T-helper 1 cell treated with Interleukin-12 subunit alpha and Interleukin-12 subunit beta and Interleukin-4 antibody, amounts not matched to agents 30 μg/mL and 1 μg/mL, for 36 hours (primary cell): ENCODE data around the gene DHODH.
"Not testable (repeated sequence)": the region's sequence is repeated elsewhere in the genome, so short reads cannot be mapped to it uniquely, and the experiment has no call there.

ENCODE experiments used
- H3K27ac Mint-ChIP-seq: one replicate; pipeline ENCODE4 v1.8.0; 2021; ENCODE audit warnings: mild to moderate bottlenecking, mixed read lengths
- H3K27me3 Mint-ChIP-seq: one replicate; pipeline ENCODE4 v1.8.0; 2021; ENCODE audit warnings: low read depth, mixed read lengths
- H3K36me3 Mint-ChIP-seq: one replicate; pipeline ENCODE4 v1.8.0; 2021; ENCODE audit warnings: low read depth, mixed read lengths
- H3K4me1 Mint-ChIP-seq: one replicate; pipeline ENCODE4 v1.8.0; 2021; ENCODE audit warnings: low read depth, mixed read lengths
- H3K4me3 Mint-ChIP-seq: one replicate; pipeline ENCODE4 v1.8.0; 2021; ENCODE audit warnings: mild to moderate bottlenecking, moderate library complexity, mixed read lengths
- H3K9me3 Mint-ChIP-seq: one replicate; pipeline ENCODE4 v1.8.0; 2021; ENCODE audit warnings: mixed read lengths

DHODH gene

GRCh38 chr16:71997578-71997977 lies 11.0 kb upstream of the DHODH start:
- not testable (repeated sequence) for H3K27ac Mint-ChIP-seq, H3K27me3 Mint-ChIP-seq, H3K36me3 Mint-ChIP-seq, H3K4me3 Mint-ChIP-seq, H3K9me3 Mint-ChIP-seq, H3K4me1 Mint-ChIP-seq

- no peaks in the 10 kb centered on the region for H3K9me3 Mint-ChIP-seq
- H3K27ac Mint-ChIP-seq: no peak overlapping the region
- no peak overlapping the region for H3K4me3 Mint-ChIP-seq
- no peaks in the 10 kb centered on the region for H3K4me1 Mint-ChIP-seq
- H3K36me3 Mint-ChIP-seq: no peaks in the 10 kb centered on the region
- peaks cover 4% of the 10 kb centered on the region for H3K27me3 Mint-ChIP-seq
Observed at GRCh38 chr16:72001180-72001874, 7.2 kb upstream of the DHODH start.

- H3K9me3 Mint-ChIP-seq: no peaks in the 10 kb centered on the region
- H3K4me3 Mint-ChIP-seq: no peak overlapping the region
Observed at GRCh38 chr16:72002619-72003018, 5.9 kb upstream of the DHODH start.

GRCh38 chr16:72008065-72008423 lies 500 bp upstream of the DHODH start:
- not testable (repeated sequence) for H3K4me1 Mint-ChIP-seq, H3K27ac Mint-ChIP-seq
- peak overlapping the region; percentile 94 for H3K4me3 Mint-ChIP-seq

More at GRCh38 chr16:72002619-72003018, 5.9 kb upstream of the DHODH start:
- H3K27me3 Mint-ChIP-seq: peaks cover 4% of the 10 kb centered on the region
- no peak overlapping the region for H3K27ac Mint-ChIP-seq
- no peaks in the 10 kb centered on the region for H3K4me1 Mint-ChIP-seq
- H3K36me3 Mint-ChIP-seq: no peaks in the 10 kb centered on the region

GRCh38 chr16:72009779-72010178 lies 1.2 kb downstream of the DHODH start:
- no peak overlapping the region for H3K27ac Mint-ChIP-seq
- no peaks in the 10 kb centered on the region for H3K9me3 Mint-ChIP-seq
- peaks cover 14% of the 10 kb centered on the region for H3K4me1 Mint-ChIP-seq
- H3K27me3 Mint-ChIP-seq: peaks cover 2% of the 10 kb centered on the region
- no peaks in the 10 kb centered on the region for H3K36me3 Mint-ChIP-seq
- peak overlapping the region; percentile 71 for H3K4me3 Mint-ChIP-seq

More at GRCh38 chr16:72008065-72008423, 500 bp upstream of the DHODH start:
- H3K36me3 Mint-ChIP-seq, H3K27me3 Mint-ChIP-seq, H3K9me3 Mint-ChIP-seq: not testable (repeated sequence)

GRCh38 chr16:72012607-72013006 lies 4.1 kb downstream of the DHODH start:
- H3K27me3 Mint-ChIP-seq: no peaks in the 10 kb centered on the region
- H3K4me3 Mint-ChIP-seq: no peak overlapping the region
- no peaks in the 10 kb centered on the region for H3K36me3 Mint-ChIP-seq
- H3K4me1 Mint-ChIP-seq: peaks cover 14% of the 10 kb centered on the region
- no peaks in the 10 kb centered on the region for H3K9me3 Mint-ChIP-seq
- H3K27ac Mint-ChIP-seq: no peak overlapping the region

- no peaks in the 10 kb centered on the region for H3K9me3 Mint-ChIP-seq
- no peak overlapping the region for H3K27ac Mint-ChIP-seq
- no peaks in the 10 kb centered on the region for H3K36me3 Mint-ChIP-seq
- no peaks in the 10 kb centered on the region for H3K27me3 Mint-ChIP-seq
- H3K4me3 Mint-ChIP-seq: no peak overlapping the region
- peaks cover 14% of the 10 kb centered on the region for H3K4me1 Mint-ChIP-seq
Observed at GRCh38 chr16:72013389-72013788, 4.8 kb downstream of the DHODH start.

GRCh38 chr16:72013888-72014581 lies 5.5 kb downstream of the DHODH start:
- Mint-ChIP-seq H3K27ac (no peak overlapping the region), H3K36me3 (no peaks in the 10 kb centered on the region), H3K27me3 (no peaks in the 10 kb centered on the region), H3K4me3 (no peak overlapping the region), H3K9me3 (no peaks in the 10 kb centered on the region), H3K4me1 (peaks cover 12% of the 10 kb centered on the region)

GRCh38 chr16:72014675-72015074 lies 6.1 kb downstream of the DHODH start:
- H3K4me3 Mint-ChIP-seq: no peak overlapping the region
- H3K4me1 Mint-ChIP-seq: peaks cover 12% of the 10 kb centered on the region
- H3K9me3 Mint-ChIP-seq: no peaks in the 10 kb centered on the region
- no peaks in the 10 kb centered on the region for H3K27me3 Mint-ChIP-seq
- H3K27ac Mint-ChIP-seq: no peak overlapping the region
- H3K36me3 Mint-ChIP-seq: no peaks in the 10 kb centered on the region

GRCh38 chr16:72015124-72015523 lies 6.6 kb downstream of the DHODH start:
- Mint-ChIP-seq H3K36me3 (no peaks in the 10 kb centered on the region), H3K4me3 (no peak overlapping the region), H3K27ac (no peak overlapping the region), H3K4me1 (peaks cover 11% of the 10 kb centered on the region), H3K9me3 (no peaks in the 10 kb centered on the region), H3K27me3 (no peaks in the 10 kb centered on the region)

- Mint-ChIP-seq H3K4me1 (peaks cover 3% of the 10 kb centered on the region), H3K27me3 (no peaks in the 10 kb centered on the region), H3K9me3 (no peaks in the 10 kb centered on the region), H3K36me3 (peaks cover 2% of the 10 kb centered on the region), H3K4me3 (no peak overlapping the region), H3K27ac (no peak overlapping the region)
Observed at GRCh38 chr16:72018470-72018869, 9.9 kb downstream of the DHODH start.

GRCh38 chr16:72021043-72021442 lies 12.5 kb downstream of the DHODH start:
- no peaks in the 10 kb centered on the region for H3K27me3 Mint-ChIP-seq
- H3K4me3 Mint-ChIP-seq: no peak overlapping the region
- H3K9me3 Mint-ChIP-seq: no peaks in the 10 kb centered on the region
- H3K27ac Mint-ChIP-seq: no peak overlapping the region
- H3K4me1 Mint-ChIP-seq: no peaks in the 10 kb centered on the region
- peaks cover 9% of the 10 kb centered on the region for H3K36me3 Mint-ChIP-seq

GRCh38 chr16:72022127-72022526 lies 13.6 kb downstream of the DHODH start:
- no peaks in the 10 kb centered on the region for H3K9me3 Mint-ChIP-seq
- H3K27me3 Mint-ChIP-seq: no peaks in the 10 kb centered on the region
- H3K4me1 Mint-ChIP-seq: no peaks in the 10 kb centered on the region
- H3K27ac Mint-ChIP-seq: no peak overlapping the region
- peaks cover 9% of the 10 kb centered on the region for H3K36me3 Mint-ChIP-seq
- H3K4me3 Mint-ChIP-seq: no peak overlapping the region

GRCh38 chr16:72023962-72024361 lies 15.4 kb downstream of the DHODH start:
- Mint-ChIP-seq H3K9me3 (no peaks in the 10 kb centered on the region), H3K4me3 (no peak overlapping the region), H3K4me1 (no peaks in the 10 kb centered on the region), H3K36me3 (peaks cover 9% of the 10 kb centered on the region), H3K27ac (no peak overlapping the region), H3K27me3 (no peaks in the 10 kb centered on the region)

- no peak overlapping the region for H3K27ac Mint-ChIP-seq
- no peaks in the 10 kb centered on the region for H3K27me3 Mint-ChIP-seq
- H3K4me1 Mint-ChIP-seq: no peaks in the 10 kb centered on the region
- no peak overlapping the region for H3K4me3 Mint-ChIP-seq
- peaks cover 9% of the 10 kb centered on the region for H3K36me3 Mint-ChIP-seq
- no peaks in the 10 kb centered on the region for H3K9me3 Mint-ChIP-seq
Observed at GRCh38 chr16:72024862-72025382, 16.4 kb downstream of the DHODH start.
